ENCODE data around the gene SPOCK1. TPM values are rescaled to one million over a fixed set of nuclear protein-coding genes. Genes with fewer than 3 reads are reported as not detected.

The SPOCK1 gene
- total and polyA plus RNA-seq, 12 donors: 13.7 to 70.3 (median 28.6) TPM

GRCh38 chr5:137118629-137119028 is 380.5 kb downstream of the SPOCK1 start:
- ATAC-seq (no peak), DNase-seq (no peak)
- TF ChIP-seq CTCF (IDR thresholded peaks at IDR 0.05): no peak
- no peaks in the 10 kb centered on the region for H3K4me1 ChIP-seq
- H3K36me3 ChIP-seq: no peaks in the 10 kb centered on the region
- H3K27me3 ChIP-seq: no peaks in the 10 kb centered on the region
- H3K27ac ChIP-seq: no peak overlapping the region
- no peaks in the 10 kb centered on the region for H3K9me3 ChIP-seq
- intact Hi-C loops (cut with DNase I): no loop called here
- no peak overlapping the region for H3K4me3 ChIP-seq
- 73 to 80% methylated on average over 5 of the region's 5 CpGs for WGBS, 2 donors

DNA sequence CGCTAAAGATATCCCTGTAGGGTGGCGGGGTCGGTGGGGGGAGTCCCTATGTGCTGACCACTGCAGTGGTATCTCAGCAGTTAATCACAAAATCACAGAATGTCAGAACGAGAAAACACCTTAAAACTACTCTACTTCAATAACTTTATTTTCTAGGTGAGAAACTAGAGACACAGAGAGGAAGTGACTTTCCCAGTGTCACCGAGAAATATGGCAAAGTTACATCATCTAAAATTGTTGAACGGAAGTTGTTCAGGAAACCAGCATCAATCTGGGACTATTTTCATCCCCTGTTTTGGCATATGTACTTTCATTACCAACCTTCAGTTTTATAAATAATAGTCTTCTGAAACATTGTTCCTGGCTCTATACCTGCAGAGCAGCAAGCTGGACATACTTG is 384.0 kb downstream of the SPOCK1 start:
- no peak for DNase-seq
- intact Hi-C loops (cut with DNase I): no loop called here
- no peak overlapping the region for H3K4me3 ChIP-seq
- TF ChIP-seq CTCF (IDR thresholded peaks at IDR 0.05): no peak
- H3K4me1 ChIP-seq: no peaks in the 10 kb centered on the region
- H3K27ac ChIP-seq: no peak overlapping the region
- no peaks in the 10 kb centered on the region for H3K27me3 ChIP-seq
- ATAC-seq: no peak
- 66 to 68% methylated on average over 6 of the region's 6 CpGs for WGBS, 2 donors
- H3K9me3 ChIP-seq: no peaks in the 10 kb centered on the region
- no peaks in the 10 kb centered on the region for H3K36me3 ChIP-seq

- no peaks in the 10 kb centered on the region for H3K36me3 ChIP-seq
- 41 to 42% methylated on average over 2 of the region's 2 CpGs for WGBS, 2 donors
- no peaks in the 10 kb centered on the region for H3K4me1 ChIP-seq
- DNase-seq (no peak), ATAC-seq (peak in 4 of 8 donors; percentile 19 to 67 (median 36))
- H3K27me3 ChIP-seq: no peaks in the 10 kb centered on the region
- H3K4me3 ChIP-seq: no peak overlapping the region
- intact Hi-C loops (cut with DNase I): no loop called here
- no peaks in the 10 kb centered on the region for H3K9me3 ChIP-seq
- no peak for TF ChIP-seq CTCF (IDR thresholded peaks at IDR 0.05)
- no peak overlapping the region for H3K27ac ChIP-seq
Measured at GRCh38 chr5:137114529-137114928, 384.6 kb downstream of the SPOCK1 start.

- DNase-seq: no peak
Measured at GRCh38 chr5:137113939-137114338, 385.2 kb downstream of the SPOCK1 start.

More at GRCh38 chr5:137113939-137114338, 385.2 kb downstream of the SPOCK1 start:
- no peaks in the 10 kb centered on the region for H3K36me3 ChIP-seq
- H3K9me3 ChIP-seq: no peaks in the 10 kb centered on the region
- no peaks in the 10 kb centered on the region for H3K27me3 ChIP-seq
- intact Hi-C loops (cut with DNase I): no loop called here
- no peaks in the 10 kb centered on the region for H3K4me1 ChIP-seq
- no peak overlapping the region for H3K27ac ChIP-seq
- H3K4me3 ChIP-seq: no peak overlapping the region
- 75 to 92% methylated on average over 3 of the region's 3 CpGs for WGBS, 2 donors
- no peak for ATAC-seq
- no peak for TF ChIP-seq CTCF (IDR thresholded peaks at IDR 0.05)
